ENCODE results near the gene BCL7C. TPM values are rescaled to one million over a fixed set of nuclear protein-coding genes. Genes with fewer than 3 reads are reported as not detected.

BCL7C gene
- total and polyA plus RNA-seq, 2 of the 8 experiments (the other 6 are each of a cell fraction or from before 2014, with no cell fraction given): 8.6 to 17.2 TPM

DNA sequence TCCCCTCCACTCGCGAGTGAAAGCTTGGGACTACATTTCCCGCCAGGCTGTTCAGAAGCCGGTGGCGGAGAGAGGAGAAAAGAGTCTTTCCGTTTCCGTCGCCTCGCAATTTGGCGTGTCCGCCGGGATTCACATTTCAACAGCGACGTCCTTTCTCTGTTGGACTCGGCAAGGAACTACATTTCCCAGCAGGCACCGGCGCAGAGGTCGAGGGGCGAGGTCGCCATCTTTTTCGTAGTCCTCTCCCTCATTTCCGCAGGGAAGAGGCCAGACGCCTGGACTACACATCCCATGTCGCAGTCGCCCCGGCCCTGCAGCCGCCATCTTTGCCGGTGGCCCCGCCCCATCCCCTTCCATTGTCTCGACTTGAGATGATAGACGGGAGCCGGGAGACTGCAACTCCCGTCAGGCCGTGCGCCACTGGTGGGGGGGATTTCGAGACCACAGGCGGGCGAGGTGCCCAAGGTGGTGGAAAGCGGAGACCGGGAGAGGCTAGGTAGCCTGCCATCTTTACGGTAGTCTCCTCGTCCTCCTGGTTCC is 28.6 kb upstream of the BCL7C start (continued):
- TF ChIP-seq, protein P1, sequence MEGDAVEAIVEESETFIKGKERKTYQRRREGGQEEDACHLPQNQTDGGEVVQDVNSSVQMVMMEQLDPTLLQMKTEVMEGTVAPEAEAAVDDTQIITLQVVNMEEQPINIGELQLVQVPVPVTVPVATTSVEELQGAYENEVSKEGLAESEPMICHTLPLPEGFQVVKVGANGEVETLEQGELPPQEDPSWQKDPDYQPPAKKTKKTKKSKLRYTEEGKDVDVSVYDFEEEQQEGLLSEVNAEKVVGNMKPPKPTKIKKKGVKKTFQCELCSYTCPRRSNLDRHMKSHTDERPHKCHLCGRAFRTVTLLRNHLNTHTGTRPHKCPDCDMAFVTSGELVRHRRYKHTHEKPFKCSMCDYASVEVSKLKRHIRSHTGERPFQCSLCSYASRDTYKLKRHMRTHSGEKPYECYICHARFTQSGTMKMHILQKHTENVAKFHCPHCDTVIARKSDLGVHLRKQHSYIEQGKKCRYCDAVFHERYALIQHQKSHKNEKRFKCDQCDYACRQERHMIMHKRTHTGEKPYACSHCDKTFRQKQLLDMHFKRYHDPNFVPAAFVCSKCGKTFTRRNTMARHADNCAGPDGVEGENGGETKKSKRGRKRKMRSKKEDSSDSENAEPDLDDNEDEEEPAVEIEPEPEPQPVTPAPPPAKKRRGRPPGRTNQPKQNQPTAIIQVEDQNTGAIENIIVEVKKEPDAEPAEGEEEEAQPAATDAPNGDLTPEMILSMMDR (IDR thresholded peaks at IDR 0.05; ENCODE audit: control extremely low read depth in 1 of 3, insufficient read depth in 1 of 3, low read depth in 1 of 3, low read length in 3 of 3): no peak
- TF ChIP-seq PHF8 (conservative IDR thresholded peaks at IDR 0.05; ENCODE audit: low read depth, low read length) (no peak), SP4 (IDR thresholded peaks at IDR 0.05; ENCODE audit: low read length) (no peak; the same call in 1 of the 2 replicates), CHD2 (IDR thresholded peaks at IDR 0.05; ENCODE audit: low read length) (peak; percentile 87), KDM5A (IDR thresholded peaks at IDR 0.05; ENCODE audit: low read length) (no peak), RXRA (IDR thresholded peaks at IDR 0.05; ENCODE audit: insufficient read depth, low read depth, low read length) (no peak), BACH1 (IDR thresholded peaks at IDR 0.05; ENCODE audit: low read length) (no peak), SAP30 (IDR thresholded peaks at IDR 0.05; ENCODE audit: insufficient read depth, insufficient replicate concordance, low read length) (no peak), BRCA1 (IDR thresholded peaks at IDR 0.05; ENCODE audit: low read depth, low read length) (no peak), SIN3A (conservative IDR thresholded peaks at IDR 0.05 in 1 of 2, IDR thresholded peaks at IDR 0.05 in 1 of 2; ENCODE audit: low read depth in 1 of 2, low read length in 2 of 2) (peak in 1 of 2 experiments; percentile 1; a peak in 1 of 4 replicates), GABPA (IDR thresholded peaks at IDR 0.05; ENCODE audit: borderline replicate concordance, insufficient read depth, low read length) (peak; percentile 92), ZNF274 (IDR thresholded peaks at IDR 0.05; ENCODE audit: borderline replicate concordance, extremely low read depth, low read length) (no peak), CREB1 (IDR thresholded peaks at IDR 0.05) (peak; percentile 96), YY1 (IDR thresholded peaks at IDR 0.05; ENCODE audit: low read depth, low read length) (peak; percentile 98), SRF (IDR thresholded peaks at IDR 0.05; ENCODE audit: low read depth, low read length) (peak; percentile 66)
